Activated T-helper 2 cell treated with anti-CD3 and anti-CD28 coated beads, Interferon-gamma antibody, Interleukin-2, Interleukin-4, amounts not matched to agents 10 μg/mL and 5 μg/mL and 100 μg/mL, durations not matched to agents 14 hours and 24 hours and 36 hours (primary cell): ENCODE measurements around the gene PLEKHH1. TPM values are rescaled to one million over a fixed set of nuclear protein-coding genes. Genes with fewer than 3 reads are reported as not detected.

Source experiments
- total RNA-seq: library from RNA; stranded (reverse); gene quantifications from 2 replicates; pipeline ENCODE4 v1.2.3, GENCODE V29; 2022

PLEKHH1 gene
- total RNA-seq, 1 donor from 2014 or later: 1.5 TPM

Other genes with a start within 250 kb of the PLEKHH1 start
- 23.6 and 26.8 TPM in 2 replicates for gene ATP6V1D, start 173.5 kb upstream of the PLEKHH1 start, total RNA-seq
- 217 and 230 TPM in 2 replicates for gene EIF2S1, start 173.0 kb upstream of the PLEKHH1 start, total RNA-seq
- gene PLEK2, start 121.1 kb upstream of the PLEKHH1 start, total RNA-seq: 0.37 TPM in 1 of 2 replicates, not detected in the other
- 0.71 and 0.75 TPM in 2 replicates for gene TMEM229B, start 44.6 kb upstream of the PLEKHH1 start, total RNA-seq
- 14.5 and 21.8 TPM in 2 replicates for gene PIGH, start 67.0 kb downstream of the PLEKHH1 start, total RNA-seq
- gene ARG2, start 86.6 kb downstream of the PLEKHH1 start, total RNA-seq: 19.2 and 21.1 TPM in 2 replicates
- 73.7 and 75.4 TPM in 2 replicates for gene VTI1B, start 141.3 kb downstream of the PLEKHH1 start, total RNA-seq
- gene RDH11, start 162.5 kb downstream of the PLEKHH1 start, total RNA-seq: 78.4 and 82.9 TPM in 2 replicates
- gene RDH12, start 168.6 kb downstream of the PLEKHH1 start, total RNA-seq: not detected in 2 replicates